ENCODE data around the gene LXN.

The LXN gene

DNA sequence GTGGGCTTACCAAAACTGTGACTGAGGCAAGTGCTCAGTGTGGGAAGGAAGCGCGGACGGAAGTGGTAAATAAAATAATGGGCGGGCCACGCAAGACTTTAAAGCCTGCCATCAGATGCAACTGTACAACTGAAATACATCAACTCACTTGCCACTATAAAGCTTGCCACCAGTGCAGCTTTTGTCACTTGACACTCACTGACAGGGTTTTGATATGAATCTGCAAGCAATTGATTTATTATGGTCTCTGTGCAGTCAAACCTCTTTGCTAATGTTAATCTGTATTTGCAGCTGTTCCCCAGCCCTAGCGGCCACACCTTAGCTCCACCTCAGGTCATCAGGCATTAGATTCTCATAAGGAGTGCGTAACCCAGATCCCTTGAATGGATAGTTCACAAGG is 30.4 kb downstream of the LXN start:
- no peak for DNase-seq (ENCODE audit: low read depth)
- TF ChIP-seq, protein P1, sequence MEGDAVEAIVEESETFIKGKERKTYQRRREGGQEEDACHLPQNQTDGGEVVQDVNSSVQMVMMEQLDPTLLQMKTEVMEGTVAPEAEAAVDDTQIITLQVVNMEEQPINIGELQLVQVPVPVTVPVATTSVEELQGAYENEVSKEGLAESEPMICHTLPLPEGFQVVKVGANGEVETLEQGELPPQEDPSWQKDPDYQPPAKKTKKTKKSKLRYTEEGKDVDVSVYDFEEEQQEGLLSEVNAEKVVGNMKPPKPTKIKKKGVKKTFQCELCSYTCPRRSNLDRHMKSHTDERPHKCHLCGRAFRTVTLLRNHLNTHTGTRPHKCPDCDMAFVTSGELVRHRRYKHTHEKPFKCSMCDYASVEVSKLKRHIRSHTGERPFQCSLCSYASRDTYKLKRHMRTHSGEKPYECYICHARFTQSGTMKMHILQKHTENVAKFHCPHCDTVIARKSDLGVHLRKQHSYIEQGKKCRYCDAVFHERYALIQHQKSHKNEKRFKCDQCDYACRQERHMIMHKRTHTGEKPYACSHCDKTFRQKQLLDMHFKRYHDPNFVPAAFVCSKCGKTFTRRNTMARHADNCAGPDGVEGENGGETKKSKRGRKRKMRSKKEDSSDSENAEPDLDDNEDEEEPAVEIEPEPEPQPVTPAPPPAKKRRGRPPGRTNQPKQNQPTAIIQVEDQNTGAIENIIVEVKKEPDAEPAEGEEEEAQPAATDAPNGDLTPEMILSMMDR (IDR thresholded peaks at IDR 0.05; ENCODE audit: insufficient read depth, low read depth, low read length, missing control alignments), result no peak
- H3K4me3 ChIP-seq (ENCODE audit: low read depth, low read length), result no peak overlapping the region

DNA sequence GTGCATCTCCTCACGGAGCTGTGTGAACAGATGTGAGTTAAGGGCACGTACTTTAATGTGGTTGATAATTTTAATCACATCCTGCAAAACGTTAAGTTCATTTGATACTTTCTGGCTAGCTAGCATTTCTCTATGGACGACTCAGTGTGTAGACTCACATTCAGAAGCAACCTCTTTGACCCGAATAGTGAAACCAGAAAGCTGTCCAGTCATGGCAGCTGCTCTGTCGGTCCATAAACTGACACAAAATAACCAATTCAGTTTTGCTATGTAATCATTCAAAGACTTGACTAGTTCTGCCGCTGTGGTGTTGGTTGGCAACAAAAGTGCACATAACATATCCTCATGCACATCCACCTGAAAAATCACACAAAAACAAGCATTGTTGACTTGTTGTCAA is 31.8 kb downstream of the LXN start:
- TF ChIP-seq, protein P1 (IDR thresholded peaks at IDR 0.05; ENCODE audit: insufficient read depth, low read depth, low read length, missing control alignments), result no peak
- no peak overlapping the region for H3K4me3 ChIP-seq (ENCODE audit: low read depth, low read length)
- DNase-seq (ENCODE audit: low read depth), result no peak

DNA sequence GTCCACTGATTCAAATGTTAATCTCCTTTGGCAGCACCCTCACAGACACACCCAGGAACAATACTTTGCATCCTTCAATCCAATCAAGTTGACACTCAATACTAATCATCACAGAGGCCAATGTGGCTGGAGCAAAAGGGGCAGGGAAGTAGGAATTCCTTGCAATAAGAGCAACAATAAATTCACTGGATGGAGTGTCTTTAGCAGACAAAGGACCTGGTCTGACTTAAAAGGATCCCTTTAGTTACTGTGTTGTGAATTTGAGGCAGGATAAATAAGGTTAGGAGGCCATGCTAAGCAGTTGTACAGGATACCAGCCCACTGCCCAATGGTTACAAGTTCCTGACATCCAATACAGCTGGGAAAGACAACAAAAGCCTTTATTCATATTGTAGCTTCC is 40.5 kb downstream of the LXN start:
- DNase-seq (ENCODE audit: low read depth), result no peak
- TF ChIP-seq, protein P1 (IDR thresholded peaks at IDR 0.05; ENCODE audit: insufficient read depth, low read depth, low read length, missing control alignments), result no peak
- no peak overlapping the region for H3K4me3 ChIP-seq (ENCODE audit: low read depth, low read length)

DNA sequence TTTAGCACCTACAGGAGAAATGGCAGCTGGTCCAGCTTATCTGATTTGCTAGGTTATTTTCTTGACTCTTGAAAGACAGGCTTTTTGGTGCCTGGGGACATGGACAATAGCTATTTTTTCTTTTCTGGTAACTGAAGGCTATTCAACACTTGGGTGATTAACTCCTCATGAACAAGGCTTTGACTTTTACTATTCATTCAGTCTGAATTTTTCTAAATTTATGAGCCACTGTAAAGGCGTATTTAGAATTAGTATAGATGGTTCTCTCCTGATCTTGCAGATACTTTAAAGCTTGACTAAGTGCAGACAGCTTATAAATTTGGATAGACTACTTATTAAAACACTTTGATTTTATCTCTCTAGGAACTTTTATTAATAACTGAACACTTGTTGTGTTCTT is 46.6 kb downstream of the LXN start:
- DNase-seq (ENCODE audit: low read depth), result no peak
- TF ChIP-seq, protein P1 (IDR thresholded peaks at IDR 0.05; ENCODE audit: insufficient read depth, low read depth, low read length, missing control alignments), result no peak
- no peak overlapping the region for H3K4me3 ChIP-seq (ENCODE audit: low read depth, low read length)

DNA sequence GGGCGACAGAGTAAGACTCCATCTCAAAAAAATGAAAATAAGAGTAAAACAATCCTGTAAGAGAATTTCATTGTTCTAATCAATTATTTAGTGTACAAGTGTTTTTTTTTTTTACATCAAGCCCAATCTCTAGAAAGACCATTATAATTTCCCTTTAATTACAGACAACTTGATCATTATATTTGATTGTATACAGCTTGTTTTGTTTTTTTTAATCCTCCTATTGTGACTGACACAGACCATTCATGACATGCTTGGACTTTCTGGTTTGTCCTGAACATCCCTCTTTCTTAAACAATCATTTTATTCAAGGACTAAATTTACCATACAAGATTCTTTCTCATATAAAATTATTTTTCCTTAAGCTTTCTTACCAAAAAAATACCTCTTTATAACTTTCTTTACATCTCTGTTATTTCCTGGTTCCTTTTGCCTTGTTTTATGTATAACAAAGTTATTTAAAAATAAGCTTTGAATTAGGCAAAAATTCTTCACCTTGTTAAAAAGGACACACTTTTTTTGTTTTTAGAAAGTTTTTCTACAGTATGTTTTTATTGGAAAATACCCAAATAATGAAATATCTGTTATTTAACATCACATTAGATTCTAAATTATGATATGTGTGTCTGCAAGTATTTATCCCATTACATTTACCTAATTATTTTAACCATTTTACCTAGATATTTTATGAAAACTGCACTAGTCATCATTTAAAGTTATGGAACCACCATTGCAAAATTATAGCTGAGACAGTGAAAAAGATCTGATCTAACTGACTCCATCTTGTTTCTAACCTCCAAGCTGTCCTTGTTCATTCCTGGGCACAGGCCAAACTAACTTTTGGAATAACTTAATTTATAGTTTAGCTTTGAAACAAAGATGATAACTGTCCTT is 54.2 kb downstream of the LXN start:
- TF ChIP-seq, protein P1 (IDR thresholded peaks at IDR 0.05; ENCODE audit: insufficient read depth, low read depth, low read length, missing control alignments), result no peak
- H3K4me3 ChIP-seq (ENCODE audit: low read depth, low read length), result no peak overlapping the region
- no peak for DNase-seq (ENCODE audit: low read depth)

Measured in GM12865 (cell line).